Mesendoderm (in vitro differentiated cells): ENCODE data around the gene GRB10.

Experiments
- DNase-seq: peaks from one replicate; pipeline ENCODE4 v3.0.0; 2013
- H2AK5ac ChIP-seq: 2 replicates; pipeline ENCODE4 v1.6.1; 2013; ENCODE audit warnings: low read length, inconsistent platforms
- H2BK120ac ChIP-seq: 2 replicates; pipeline ENCODE4 v1.6.1; 2013; ENCODE audit warnings: low read depth, mild to moderate bottlenecking, low read length, moderate library complexity, mixed read lengths
- H2BK15ac ChIP-seq: replicated peaks from 2 replicates; pipeline ENCODE4 v1.6.1; 2013; ENCODE audit warnings: low read depth, mild to moderate bottlenecking, moderate library complexity
- H2BK5ac ChIP-seq: 2 replicates; pipeline ENCODE4 v1.6.1; 2013; ENCODE audit warnings: low read length, inconsistent platforms
- H3K18ac ChIP-seq: 2 replicates; pipeline ENCODE4 v1.6.1; 2013; ENCODE audit warnings: mild to moderate bottlenecking, low read length, mixed read lengths
- H3K23ac ChIP-seq: one replicate; pipeline ENCODE4 v1.6.1; 2013; ENCODE audit warnings: low read length
- H3K27ac ChIP-seq: 2 replicates; pipeline ENCODE4 v1.5.1; 2013; ENCODE audit warnings: low read depth, mild to moderate bottlenecking, inconsistent platforms, low read length, moderate library complexity
- H3K27me3 ChIP-seq: 2 replicates; pipeline ENCODE4 v1.6.1; 2013; ENCODE audit warnings: low read length, control low read depth, mild to moderate bottlenecking, inconsistent platforms; ENCODE audit not compliant: insufficient read depth, poor library complexity
- H3K36me3 ChIP-seq: 2 replicates; pipeline ENCODE4 v1.6.1; 2013; ENCODE audit warnings: low read length, inconsistent platforms; ENCODE audit not compliant: control insufficient read depth, insufficient read depth
- H3K4ac ChIP-seq: one replicate; pipeline ENCODE4 v1.6.1; 2013; ENCODE audit warnings: low read depth, mild to moderate bottlenecking, low read length, moderate library complexity
- H3K4me1 ChIP-seq: 2 replicates; pipeline ENCODE4 v1.6.1; 2013; ENCODE audit warnings: low read depth, low read length, inconsistent platforms; ENCODE audit not compliant: control insufficient read depth
- H3K4me2 ChIP-seq: 2 replicates; pipeline ENCODE4 v1.6.1; 2013; ENCODE audit warnings: low read length
- H3K4me3 ChIP-seq: 2 replicates; pipeline ENCODE4 v1.5.1; 2013; ENCODE audit warnings: mild to moderate bottlenecking, low read length
- H3K56ac ChIP-seq: one replicate; pipeline ENCODE4 v1.6.1; 2013; ENCODE audit warnings: low read length
- H3K79me1 ChIP-seq: 2 replicates; pipeline ENCODE4 v1.6.1; 2013; ENCODE audit warnings: low read length, inconsistent platforms
- H3K79me2 ChIP-seq: 2 replicates; pipeline ENCODE4 v1.6.1; 2013; ENCODE audit warnings: mild to moderate bottlenecking, low read length; ENCODE audit not compliant: control insufficient read depth, insufficient read depth
- H3K9ac ChIP-seq: 2 replicates; pipeline ENCODE4 v1.6.1; 2013; ENCODE audit warnings: low read length, inconsistent platforms
- H4K5ac ChIP-seq: one replicate; pipeline ENCODE4 v1.6.1; 2013; ENCODE audit warnings: low read length
- H4K8ac ChIP-seq: one replicate; pipeline ENCODE4 v1.6.1; 2013; ENCODE audit warnings: low read depth, mild to moderate bottlenecking, control low read depth, low read length, moderate library complexity
- WGBS: extraction: QIAGEN DNeasy Blood & Tissue Kit; methylation state at CpG from one replicate; pipeline ENCODE4 v1.1.7; 2013; ENCODE audit warnings: low lambda C conversion rate, missing lambda C conversion rate; ENCODE audit not compliant: insufficient coverage; ENCODE audit errors: extremely low coverage; 5-methylcytosine and 5-hydroxymethylcytosine counted together

Gene GRB10

GRCh38 chr7:50766106-50766848, 16.4 kb downstream of the GRB10 start:
- Histone ChIP-seq H3K18ac (no peak overlapping the region), H3K4me1 (no peaks in the 10 kb centered on the region), H3K23ac (no peak overlapping the region), H3K79me2 (peaks cover 87% of the 10 kb centered on the region), H2BK120ac (no peak overlapping the region), H2BK5ac (no peak overlapping the region), H3K4me2 (no peak overlapping the region), H4K5ac (no peak overlapping the region), H3K56ac (no peak overlapping the region), H3K36me3 (no peaks in the 10 kb centered on the region), H4K8ac (no peak overlapping the region), H2AK5ac (no peak overlapping the region), H3K9ac (no peak overlapping the region), H2BK15ac (no peak overlapping the region), H3K4ac (no peak overlapping the region), H3K27ac (no peak overlapping the region), H3K4me3 (no peak overlapping the region), H3K27me3 (no peaks in the 10 kb centered on the region), H3K79me1 (peaks cover 48% of the 10 kb centered on the region)
- 100% methylated on average over 1 of the region's 5 CpGs for WGBS
- no peak for DNase-seq

- Histone ChIP-seq H4K5ac (no peak overlapping the region), H3K36me3 (peaks cover 2% of the 10 kb centered on the region), H3K4me1 (no peaks in the 10 kb centered on the region), H3K56ac (no peak overlapping the region), H3K4ac (no peak overlapping the region), H3K27me3 (no peaks in the 10 kb centered on the region), H3K4me2 (no peak overlapping the region), H3K79me1 (peaks cover 43% of the 10 kb centered on the region), H2AK5ac (no peak overlapping the region), H3K4me3 (no peak overlapping the region), H2BK120ac (no peak overlapping the region), H3K23ac (no peak overlapping the region), H4K8ac (no peak overlapping the region), H3K9ac (no peak overlapping the region), H2BK15ac (no peak overlapping the region), H3K27ac (no peak overlapping the region), H3K18ac (no peak overlapping the region), H2BK5ac (no peak overlapping the region), H3K79me2 (peaks cover 75% of the 10 kb centered on the region)
- DNase-seq: no peak
- no CpG with 5 or more reads among the region's 2 CpGs for WGBS
These were observed 20.4 kb downstream of the GRB10 start for GRCh38 chr7:50762337-50762736.

GRCh38 chr7:50761713-50762112, 21.0 kb downstream of the GRB10 start:
- Histone ChIP-seq H4K5ac (no peak overlapping the region), H3K4me2 (no peak overlapping the region), H3K4me1 (no peaks in the 10 kb centered on the region), H3K36me3 (peaks cover 2% of the 10 kb centered on the region), H3K9ac (no peak overlapping the region), H2AK5ac (no peak overlapping the region), H3K79me2 (peaks cover 74% of the 10 kb centered on the region), H2BK120ac (no peak overlapping the region), H4K8ac (no peak overlapping the region), H3K4ac (no peak overlapping the region), H3K18ac (no peak overlapping the region), H2BK15ac (no peak overlapping the region), H3K23ac (no peak overlapping the region), H3K56ac (no peak overlapping the region), H2BK5ac (no peak overlapping the region), H3K4me3 (no peak overlapping the region), H3K27ac (no peak overlapping the region), H3K79me1 (peaks cover 42% of the 10 kb centered on the region), H3K27me3 (no peaks in the 10 kb centered on the region)
- no peak for DNase-seq
- WGBS: no CpG with 5 or more reads among the region's 7 CpGs

DNA sequence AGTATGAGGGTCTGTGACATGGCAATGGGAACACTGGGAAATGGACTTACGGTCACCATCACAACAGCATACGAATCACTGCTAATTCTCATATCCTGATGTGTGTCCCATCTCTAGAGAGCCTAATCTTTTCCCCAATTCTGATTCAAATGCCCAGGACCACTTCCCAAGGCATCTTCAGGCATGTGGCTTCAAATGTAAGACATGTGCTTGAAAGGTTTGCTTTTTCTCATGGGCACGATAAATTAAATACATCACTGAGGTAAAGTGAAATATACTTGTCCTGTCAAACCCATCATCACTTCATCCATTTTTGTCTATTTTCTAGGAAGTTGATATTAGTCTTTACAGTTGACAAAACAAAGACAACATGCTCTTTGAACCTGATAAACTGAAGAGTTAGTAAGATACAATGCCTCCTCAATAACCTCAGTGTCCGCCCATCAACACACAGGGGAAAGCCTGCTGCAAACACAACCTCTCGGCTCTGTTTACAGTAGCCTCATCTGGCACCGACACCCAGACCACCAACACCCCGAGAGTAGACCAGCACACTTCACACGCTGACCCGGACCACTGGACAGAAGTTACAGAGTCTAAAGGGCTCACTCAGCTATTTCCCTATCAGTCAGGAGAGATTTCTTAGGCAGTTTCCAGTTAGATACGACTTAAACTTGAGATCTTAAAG, 24.8 kb downstream of the GRB10 start:
- Histone ChIP-seq H3K4me2 (no peak overlapping the region), H3K36me3 (peaks cover 2% of the 10 kb centered on the region), H3K56ac (no peak overlapping the region), H3K27me3 (no peaks in the 10 kb centered on the region), H3K79me1 (peaks cover 56% of the 10 kb centered on the region), H3K4me1 (no peaks in the 10 kb centered on the region), H2BK120ac (no peak overlapping the region), H3K9ac (no peak overlapping the region), H2BK15ac (no peak overlapping the region), H3K4ac (no peak overlapping the region), H4K8ac (no peak overlapping the region), H2BK5ac (no peak overlapping the region), H3K18ac (no peak overlapping the region), H2AK5ac (no peak overlapping the region), H4K5ac (no peak overlapping the region), H3K23ac (no peak overlapping the region), H3K79me2 (peaks cover 76% of the 10 kb centered on the region), H3K27ac (no peak overlapping the region), H3K4me3 (no peak overlapping the region)
- WGBS: no CpG with 5 or more reads among the region's 10 CpGs
- DNase-seq: no peak

GRCh38 chr7:50756180-50756579, 26.5 kb downstream of the GRB10 start:
- no peak overlapping the region for H3K9ac ChIP-seq
- no peaks in the 10 kb centered on the region for H3K27me3 ChIP-seq
- no peak overlapping the region for H2AK5ac ChIP-seq
- no peak for DNase-seq
- H3K4me2 ChIP-seq: no peak overlapping the region
- no peaks in the 10 kb centered on the region for H3K4me1 ChIP-seq
- H4K5ac ChIP-seq: no peak overlapping the region
- no peak overlapping the region for H2BK15ac ChIP-seq
- H3K4me3 ChIP-seq: no peak overlapping the region
- WGBS: no CpG with 5 or more reads among the region's 9 CpGs
- H3K4ac ChIP-seq: no peak overlapping the region
- H3K56ac ChIP-seq: no peak overlapping the region
- H2BK5ac ChIP-seq: no peak overlapping the region
- no peak overlapping the region for H2BK120ac ChIP-seq
- H3K79me2 ChIP-seq: peaks cover 79% of the 10 kb centered on the region
- peaks cover 2% of the 10 kb centered on the region for H3K36me3 ChIP-seq
- H3K79me1 ChIP-seq: peaks cover 59% of the 10 kb centered on the region
- no peak overlapping the region for H3K23ac ChIP-seq
- no peak overlapping the region for H4K8ac ChIP-seq
- H3K18ac ChIP-seq: no peak overlapping the region
- H3K27ac ChIP-seq: no peak overlapping the region
